Omental fat pad (tissue), 4 donors: ENCODE data around the gene SPATA31C1. TPM values are rescaled to one million over a fixed set of nuclear protein-coding genes. Genes with fewer than 3 reads are reported as not detected.

Source experiments
- ATAC-seq: fragments of 150-250 bp; one replicate; pipeline ENCODE4 v1.9.1; 2016; ENCODE audit warnings: mild to moderate bottlenecking, moderate library complexity; ENCODE audit not compliant: low FRiP score
- DNase-seq: peaks from one replicate; pipeline ENCODE4 v3.0.0-alpha.2; 2019; ENCODE audit warnings: low spot score
- CTCF ChIP-seq, 3 donors: fragments of 450-650 bp; IDR thresholded peaks; one replicate each; pipeline ENCODE4 v1.5.1; 2016 to 2017; ENCODE audit warnings: antibody characterized with exemption in 3 of 3, mild to moderate bottlenecking in 3 of 3, moderate library complexity in 2 of 3
- total RNA-seq, 4 donors: library from RNA; depleted of rRNA; stranded (reverse); fragments of >200 nt; gene quantifications; one replicate each; pipeline ENCODE4 v1.1.0, GENCODE V29; 2016

Gene SPATA31C1
- total RNA-seq, 4 donors from 2014 or later = not detected

GRCh38 chr9:87964826-87965225 lies 47.1 kb downstream of the SPATA31C1 start:
- no peak for TF ChIP-seq CTCF (IDR thresholded peaks at IDR 0.05)
- no peak for ATAC-seq
- DNase-seq = no peak

DNA sequence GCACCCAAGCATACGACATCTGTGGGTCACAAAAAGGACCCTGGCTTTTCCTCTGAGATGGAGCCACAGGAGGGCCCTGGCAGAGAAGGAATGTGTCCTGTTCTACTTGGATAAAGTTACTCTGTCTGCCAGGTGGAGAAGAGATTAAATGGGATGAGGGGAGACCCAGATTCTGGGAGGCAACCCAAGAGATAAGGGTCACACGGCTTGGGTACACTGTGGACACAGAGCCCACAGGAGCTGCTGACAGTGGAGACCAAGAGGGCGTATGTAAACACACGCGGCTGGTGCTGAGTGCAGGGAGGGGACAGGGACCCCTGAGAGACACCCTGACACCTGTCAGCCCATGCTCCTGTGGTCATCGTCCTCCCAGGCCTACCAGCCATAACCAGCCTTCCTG lies 50.4 kb downstream of the SPATA31C1 start:
- TF ChIP-seq CTCF (IDR thresholded peaks at IDR 0.05) = no peak
- ATAC-seq (no peak), DNase-seq (no peak)

- ATAC-seq (no peak), DNase-seq (no peak)
- TF ChIP-seq CTCF (IDR thresholded peaks at IDR 0.05) = no peak
Observed at GRCh38 chr9:87970602-87971001, 52.8 kb downstream of the SPATA31C1 start.

GRCh38 chr9:87973122-87973521 lies 55.4 kb downstream of the SPATA31C1 start:
- DNase-seq (no peak), ATAC-seq (no peak)
- no peak for TF ChIP-seq CTCF (IDR thresholded peaks at IDR 0.05)

Other genes starting within 250 kb of the SPATA31C1 start
- gene CTSL, start 191.8 kb upstream of the SPATA31C1 start, total RNA-seq = 100 to 1,000 TPM; 160 to 932 (median 321) TPM
- gene SPATA31E1, start 35.1 kb upstream of the SPATA31C1 start, total RNA-seq = not detected
- gene CDK20, start 56.6 kb downstream of the SPATA31C1 start, total RNA-seq = 1 to 10 TPM; 2.4 to 7.6 (median 4.9) TPM
- not detected for gene SPATA31C2, start 220.5 kb downstream of the SPATA31C1 start, total RNA-seq